ENCODE results near the gene PRKACB.

- no peak for TF ChIP-seq CTCF (optimal IDR thresholded peaks at IDR 0.05 in 1 of 3, IDR thresholded peaks at IDR 0.05 in 1 of 3, conservative IDR thresholded peaks at IDR 0.05 in 1 of 3; ENCODE audit: extremely low read depth in 1 of 3, insufficient read depth in 2 of 3, low read length in 3 of 3)
- no peak for TF ChIP-seq EZH2 (IDR thresholded peaks at IDR 0.05; ENCODE audit: low read length)
Observed at GRCh38 chr1:84192681-84193080, 48.6 kb downstream of the PRKACB start.
